Colonic mucosa (tissue), 4 donors: ENCODE results near the gene FAM193B. TPM values are rescaled to one million over a fixed set of nuclear protein-coding genes. Genes with fewer than 3 reads are reported as not detected.

Experiments
- DNase-seq: peaks from one replicate; pipeline ENCODE4 v3.0.0-alpha.2; 2020
- H3K27ac ChIP-seq: fragments of 200-600 bp; one replicate; pipeline ENCODE4 v1.8.0; 2021
- H3K27me3 ChIP-seq: fragments of 200-600 bp; one replicate; pipeline ENCODE4 v1.8.0; 2021
- H3K36me3 ChIP-seq: fragments of 200-600 bp; one replicate; pipeline ENCODE4 v1.8.0; 2021
- H3K4me1 ChIP-seq: fragments of 200-600 bp; one replicate; pipeline ENCODE4 v1.8.0; 2021; ENCODE audit warnings: mild to moderate bottlenecking
- H3K4me3 ChIP-seq: fragments of 200-600 bp; one replicate; pipeline ENCODE4 v1.8.0; 2021
- H3K9ac ChIP-seq, 2 donors: one replicate each; pipeline ENCODE4 v1.7.0; 2013; ENCODE audit warnings: control low read depth in 2 of 2, low read depth in 2 of 2, low read length in 2 of 2
- H3K9me3 ChIP-seq: fragments of 200-600 bp; one replicate; pipeline ENCODE4 v1.8.0; 2021
- CTCF ChIP-seq: fragments of 200-600 bp; IDR thresholded peaks from one replicate; pipeline ENCODE4 v1.8.0; 2022; ENCODE audit warnings: antibody characterized with exemption, mild to moderate bottlenecking
- intact Hi-C: fragments of 100-400 bp; cut with DNase I; formaldehyde crosslinking; loops from one replicate; pipeline ENCODE4 v1.14.1; 2022
- total RNA-seq, 2 donors: library from RNA; stranded (reverse); fragmentation: NEBNext Ultra II Directional in 1 of 2; extraction: Animal tissue kit (Norgen Biotek cat#: 25700) in 1 of 2; gene quantifications; one replicate each; pipeline ENCODE4 v1.2.1, GENCODE V29; 2021
- donor health status: healthy.
- donor health status: DM: no; HTN: no; CAD: no.
- donor health status: DM: no; HTN: no; CAD: no.

Gene FAM193B
- total RNA-seq, 2 donors from 2014 or later, result 39.4 to 78.6 TPM

- no peaks in the 10 kb centered on the region for H3K27me3 ChIP-seq
- no peaks in the 10 kb centered on the region for H3K36me3 ChIP-seq
- intact Hi-C loops, result no loop called here
- no peak for TF ChIP-seq CTCF
- H3K4me1 ChIP-seq, result no peaks in the 10 kb centered on the region
- no peak overlapping the region for H3K9ac ChIP-seq
- H3K27ac ChIP-seq, result no peak overlapping the region
- no peaks in the 10 kb centered on the region for H3K9me3 ChIP-seq
- DNase-seq, result no peak
- no peak overlapping the region for H3K4me3 ChIP-seq
Observed at GRCh38 chr5:177530638-177531037, 23.7 kb downstream of the FAM193B start.

DNA sequence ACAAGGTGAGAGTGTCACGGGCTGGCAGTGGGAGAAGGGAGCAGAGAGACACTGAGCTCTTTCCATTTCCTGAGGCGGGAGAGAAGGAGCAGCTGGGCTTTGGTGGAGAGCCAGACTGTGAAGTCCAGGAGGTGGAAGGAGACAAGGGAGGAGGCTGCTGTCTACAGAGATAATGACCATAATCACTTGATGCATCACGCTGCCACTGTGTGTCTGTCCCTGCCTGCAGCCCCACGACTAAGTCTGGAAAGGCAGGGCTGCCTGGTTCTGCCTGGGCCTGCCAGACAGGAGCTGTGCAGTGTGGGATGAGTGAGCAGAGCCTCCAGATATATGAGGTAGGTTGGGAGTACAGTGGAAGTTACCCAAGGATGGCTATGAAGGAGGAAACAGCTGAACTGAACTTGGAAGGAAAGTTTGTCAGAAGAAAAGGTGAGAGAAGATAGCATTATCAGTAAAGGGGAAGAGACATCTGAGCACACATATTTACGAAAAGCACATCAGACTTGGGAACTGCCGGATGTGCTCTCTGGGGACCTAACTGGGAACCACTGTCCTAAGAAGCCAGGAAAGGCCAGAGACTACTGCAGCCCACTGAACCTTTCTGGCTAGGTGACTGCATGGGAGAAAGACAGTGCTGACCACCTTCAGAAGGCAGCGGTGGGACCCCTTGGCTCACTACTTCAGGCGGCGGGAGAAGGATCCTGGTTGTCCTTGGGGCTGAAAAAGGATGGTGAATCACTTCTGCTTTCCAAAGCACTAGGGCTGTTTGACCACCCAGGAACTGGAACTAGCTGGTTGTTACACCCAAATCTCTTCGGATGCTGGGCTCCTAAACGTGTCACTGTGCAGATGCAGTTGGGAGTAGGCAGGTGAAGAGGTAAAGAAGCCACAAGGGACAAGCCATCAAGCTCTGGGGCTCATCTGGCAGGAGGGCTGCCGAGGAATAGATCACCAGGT, 24.8 kb downstream of the FAM193B start:
- no peak for TF ChIP-seq CTCF
- Histone ChIP-seq H3K9me3 (no peaks in the 10 kb centered on the region), H3K4me3 (no peak overlapping the region), H3K27ac (no peak overlapping the region), H3K9ac (no peak overlapping the region), H3K36me3 (no peaks in the 10 kb centered on the region), H3K4me1 (no peaks in the 10 kb centered on the region), H3K27me3 (no peaks in the 10 kb centered on the region)
- intact Hi-C loops, result no loop called here
- no peak for DNase-seq

GRCh38 chr5:177528631-177529030, 25.7 kb downstream of the FAM193B start:
- DNase-seq, result no peak
- Histone ChIP-seq H3K9ac (no peak overlapping the region), H3K9me3 (no peaks in the 10 kb centered on the region), H3K36me3 (no peaks in the 10 kb centered on the region), H3K4me3 (no peak overlapping the region), H3K27ac (no peak overlapping the region), H3K27me3 (no peaks in the 10 kb centered on the region), H3K4me1 (no peaks in the 10 kb centered on the region)
- no peak for TF ChIP-seq CTCF
- intact Hi-C loops, result no loop called here

- Histone ChIP-seq H3K9ac (no peak overlapping the region), H3K4me1 (no peaks in the 10 kb centered on the region), H3K9me3 (no peaks in the 10 kb centered on the region), H3K36me3 (peaks cover 5% of the 10 kb centered on the region), H3K4me3 (no peak overlapping the region), H3K27me3 (no peaks in the 10 kb centered on the region), H3K27ac (no peak overlapping the region)
- no peak for DNase-seq
- no peak for TF ChIP-seq CTCF
- intact Hi-C loops, result no loop called here
Observed at GRCh38 chr5:177527595-177527994, 26.8 kb downstream of the FAM193B start.

DNA sequence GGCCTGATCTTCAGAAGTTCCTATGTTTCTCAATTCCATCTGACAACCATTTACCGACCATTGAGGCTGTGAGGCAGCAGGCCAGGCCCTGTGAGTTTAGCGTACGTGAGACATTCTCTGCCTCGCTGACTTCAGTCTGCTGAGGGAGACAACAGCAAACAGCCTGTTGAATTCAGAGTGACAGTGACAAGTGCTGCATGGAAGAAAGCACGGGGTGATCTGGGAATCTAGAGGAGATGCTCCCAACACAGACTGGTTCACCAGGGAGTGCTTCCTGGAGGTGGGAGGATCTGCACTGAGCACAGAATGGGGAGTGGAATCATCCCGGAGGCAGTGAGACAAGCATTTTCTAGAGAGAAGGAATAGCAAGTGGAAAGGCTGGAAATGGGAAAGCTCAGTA, 27.6 kb downstream of the FAM193B start:
- TF ChIP-seq CTCF, result no peak
- H3K9me3 ChIP-seq, result no peaks in the 10 kb centered on the region
- H3K4me3 ChIP-seq, result no peak overlapping the region
- peaks cover 5% of the 10 kb centered on the region for H3K36me3 ChIP-seq
- DNase-seq, result no peak
- H3K4me1 ChIP-seq, result no peaks in the 10 kb centered on the region
- H3K9ac ChIP-seq, result no peak overlapping the region
- intact Hi-C loops, result no loop called here
- no peak overlapping the region for H3K27ac ChIP-seq
- H3K27me3 ChIP-seq, result no peaks in the 10 kb centered on the region
